Trophoblast cell (in vitro differentiated cells and primary cell): ENCODE data around the gene SMOC2.

ENCODE experiments used
- DNase-seq, 2 donors: peaks; one replicate each; pipeline ENCODE4 v3.0.0-alpha.2; 2016
- H2AFZ ChIP-seq: 2 replicates; pipeline ENCODE4 v1.6.1; 2013; ENCODE audit warnings: low read length, moderate library complexity, mild to moderate bottlenecking; ENCODE audit not compliant: insufficient read depth, poor library complexity
- H2AK5ac ChIP-seq: 2 replicates; pipeline ENCODE4 v1.6.1; 2013; ENCODE audit warnings: mild to moderate bottlenecking, low read length
- H2BK120ac ChIP-seq: 2 replicates; pipeline ENCODE4 v1.6.1; 2013; ENCODE audit warnings: low read length, mild to moderate bottlenecking, moderate library complexity; ENCODE audit not compliant: insufficient read depth, poor library complexity
- H2BK12ac ChIP-seq: 2 replicates; pipeline ENCODE4 v1.6.1; 2013; ENCODE audit warnings: mild to moderate bottlenecking, low read length, moderate library complexity
- H2BK5ac ChIP-seq: 2 replicates; pipeline ENCODE4 v1.6.1; 2013; ENCODE audit warnings: low read length, low read depth, moderate library complexity, mild to moderate bottlenecking; ENCODE audit not compliant: poor library complexity
- H3K14ac ChIP-seq: 2 replicates; pipeline ENCODE4 v1.6.1; 2013; ENCODE audit warnings: mild to moderate bottlenecking, low read length
- H3K18ac ChIP-seq: 2 replicates; pipeline ENCODE4 v1.6.1; 2013; ENCODE audit warnings: mild to moderate bottlenecking, low read length
- H3K23ac ChIP-seq: 2 replicates; pipeline ENCODE4 v1.6.1; 2013; ENCODE audit warnings: low read length
- H3K27ac ChIP-seq: 2 replicates; pipeline ENCODE4 v1.5.1; 2013; ENCODE audit warnings: low read depth, mild to moderate bottlenecking, inconsistent platforms, low read length, moderate library complexity
- H3K27me3 ChIP-seq: 2 replicates; pipeline ENCODE4 v1.6.1; 2013; ENCODE audit warnings: inconsistent platforms, mild to moderate bottlenecking, low read length, moderate library complexity; ENCODE audit not compliant: insufficient read depth
- H3K36me3 ChIP-seq, 2 experiments: 1 replicate in 1 of 2; 2 replicates in 1 of 2; pipeline ENCODE4 v1.6.1; 2013; ENCODE audit warnings: low read length in 2 of 2, mild to moderate bottlenecking in 2 of 2, moderate library complexity in 1 of 2; ENCODE audit not compliant: insufficient read depth in 2 of 2, control insufficient read depth in 1 of 2
- H3K4ac ChIP-seq: 2 replicates; pipeline ENCODE4 v1.6.1; 2013; ENCODE audit warnings: low read depth, mild to moderate bottlenecking, low read length, moderate library complexity
- H3K4me1 ChIP-seq, 2 experiments: 1 replicate in 1 of 2; 2 replicates in 1 of 2; pipeline ENCODE4 v1.6.1; 2013; ENCODE audit warnings: low read length in 2 of 2, mild to moderate bottlenecking in 2 of 2, moderate library complexity in 1 of 2; ENCODE audit not compliant: insufficient read depth in 2 of 2, control insufficient read depth in 1 of 2
- H3K4me2 ChIP-seq: 2 replicates; pipeline ENCODE4 v1.6.1; 2013; ENCODE audit warnings: inconsistent platforms, mild to moderate bottlenecking, low read length, moderate library complexity
- H3K4me3 ChIP-seq: 2 replicates; pipeline ENCODE4 v1.5.1; 2013; ENCODE audit warnings: mild to moderate bottlenecking, low read depth, low read length, inconsistent platforms
- H3K79me1 ChIP-seq: one replicate; pipeline ENCODE4 v1.6.1; 2013; ENCODE audit warnings: low read length
- H3K79me2 ChIP-seq: 2 replicates; pipeline ENCODE4 v1.6.1; 2013; ENCODE audit warnings: low read length, mild to moderate bottlenecking; ENCODE audit not compliant: control insufficient read depth, insufficient read depth, poor library complexity
- H3K9ac ChIP-seq: 2 replicates; pipeline ENCODE4 v1.6.1; 2013; ENCODE audit warnings: mild to moderate bottlenecking, low read length
- H3K9me3 ChIP-seq: 2 replicates; pipeline ENCODE4 v1.6.1; 2013; ENCODE audit warnings: low read depth, mild to moderate bottlenecking, control low read depth, inconsistent platforms, low read length; ENCODE audit not compliant: insufficient read depth
- H4K12ac ChIP-seq: 2 replicates; pipeline ENCODE4 v1.6.1; 2013; ENCODE audit warnings: low read depth, mild to moderate bottlenecking, low read length, moderate library complexity
- H4K8ac ChIP-seq: 2 replicates; pipeline ENCODE4 v1.6.1; 2013; ENCODE audit warnings: low read depth, mild to moderate bottlenecking, low read length, moderate library complexity
- H4K91ac ChIP-seq: one replicate; pipeline ENCODE4 v1.6.1; 2013; ENCODE audit warnings: low read depth, mild to moderate bottlenecking, low read length, moderate library complexity
- WGBS: extraction: QIAGEN DNeasy Blood & Tissue Kit; methylation state at CpG from one replicate; pipeline ENCODE4 v1.1.7; 2013; ENCODE audit warnings: missing lambda C conversion rate; ENCODE audit not compliant: insufficient read length, insufficient coverage; ENCODE audit errors: extremely low coverage; 5-methylcytosine and 5-hydroxymethylcytosine counted together

SMOC2 gene

DNA sequence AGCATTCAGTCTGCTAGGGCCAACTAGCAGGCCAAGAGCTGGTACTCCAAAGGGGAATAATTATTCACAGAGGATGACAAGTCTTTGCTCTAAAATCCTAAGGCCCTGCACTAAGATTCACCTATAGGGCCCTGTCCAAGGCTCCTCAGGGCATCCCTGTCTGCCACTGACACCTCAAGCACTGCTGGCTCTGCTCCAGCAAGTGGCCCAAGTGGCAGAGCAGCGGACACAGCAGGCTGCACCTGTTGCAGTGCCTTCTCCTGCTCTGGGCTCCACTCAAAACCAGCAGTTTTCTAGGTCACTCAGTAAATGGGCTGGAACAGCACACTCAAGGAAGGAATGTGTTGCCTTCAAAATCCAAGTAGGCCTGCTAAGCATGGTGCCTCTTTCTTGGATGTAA is 36.4 kb upstream of the SMOC2 start:
- Histone ChIP-seq H3K14ac (no peak overlapping the region), H3K27ac (no peak overlapping the region), H2AK5ac (no peak overlapping the region), H3K4me3 (no peak overlapping the region), H3K18ac (no peak overlapping the region), H3K79me1 (no peaks in the 10 kb centered on the region), H3K4me2 (no peak overlapping the region), H3K9me3 (no peaks in the 10 kb centered on the region), H3K36me3 (no peaks in the 10 kb centered on the region), H3K4me1 (no peaks in the 10 kb centered on the region), H2AFZ (no peak overlapping the region), H3K27me3 (no peaks in the 10 kb centered on the region), H2BK5ac (no peak overlapping the region), H3K23ac (no peak overlapping the region), H3K9ac (no peak overlapping the region), H4K8ac (no peak overlapping the region), H2BK120ac (no peak overlapping the region), H3K4ac (no peak overlapping the region), H3K79me2 (no peaks in the 10 kb centered on the region), H4K91ac (no peak overlapping the region), H4K12ac (no peak overlapping the region), H2BK12ac (no peak overlapping the region)
- no peak for DNase-seq
- no CpG with 5 or more reads among the region's 1 CpG for WGBS

DNA sequence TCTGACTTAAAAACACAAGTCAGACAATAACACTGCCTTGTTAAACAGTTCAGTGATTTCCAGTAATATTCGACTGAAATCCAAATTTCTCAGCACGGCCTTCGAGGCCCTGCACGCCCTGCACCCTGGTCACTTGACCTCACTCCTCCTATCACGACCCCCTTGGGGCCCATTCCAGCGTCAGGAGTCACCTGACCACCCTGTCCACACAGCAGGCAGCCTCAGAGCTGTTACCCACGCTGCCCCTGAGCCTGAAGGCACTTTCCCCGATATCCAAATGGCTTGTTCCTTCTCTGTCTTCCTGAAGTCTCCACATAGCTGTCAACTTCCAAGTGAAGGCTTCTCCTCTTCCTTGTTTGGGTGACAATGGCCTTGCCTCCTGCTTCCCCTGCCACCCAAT is 33.1 kb upstream of the SMOC2 start:
- DNase-seq, result no peak
- H4K8ac ChIP-seq, result no peak overlapping the region
- no peaks in the 10 kb centered on the region for H3K27me3 ChIP-seq
- no peak overlapping the region for H3K27ac ChIP-seq
- H3K14ac ChIP-seq, result no peak overlapping the region
- no peak overlapping the region for H3K4me3 ChIP-seq
- no peaks in the 10 kb centered on the region for H3K4me1 ChIP-seq
- no peak overlapping the region for H3K18ac ChIP-seq
- H3K9ac ChIP-seq, result no peak overlapping the region
- H3K4ac ChIP-seq, result no peak overlapping the region
- no peaks in the 10 kb centered on the region for H3K79me1 ChIP-seq
- no peak overlapping the region for H2BK120ac ChIP-seq
- no CpG with 5 or more reads among the region's 8 CpGs for WGBS
- no peak overlapping the region for H2BK5ac ChIP-seq
- no peak overlapping the region for H4K12ac ChIP-seq
- no peak overlapping the region for H2AFZ ChIP-seq
- no peak overlapping the region for H4K91ac ChIP-seq
- H3K23ac ChIP-seq, result no peak overlapping the region
- H3K36me3 ChIP-seq, result no peaks in the 10 kb centered on the region
- H3K9me3 ChIP-seq, result peaks cover 2% of the 10 kb centered on the region
- no peak overlapping the region for H2AK5ac ChIP-seq
- no peak overlapping the region for H3K4me2 ChIP-seq
- no peak overlapping the region for H2BK12ac ChIP-seq
- H3K79me2 ChIP-seq, result no peaks in the 10 kb centered on the region

DNA sequence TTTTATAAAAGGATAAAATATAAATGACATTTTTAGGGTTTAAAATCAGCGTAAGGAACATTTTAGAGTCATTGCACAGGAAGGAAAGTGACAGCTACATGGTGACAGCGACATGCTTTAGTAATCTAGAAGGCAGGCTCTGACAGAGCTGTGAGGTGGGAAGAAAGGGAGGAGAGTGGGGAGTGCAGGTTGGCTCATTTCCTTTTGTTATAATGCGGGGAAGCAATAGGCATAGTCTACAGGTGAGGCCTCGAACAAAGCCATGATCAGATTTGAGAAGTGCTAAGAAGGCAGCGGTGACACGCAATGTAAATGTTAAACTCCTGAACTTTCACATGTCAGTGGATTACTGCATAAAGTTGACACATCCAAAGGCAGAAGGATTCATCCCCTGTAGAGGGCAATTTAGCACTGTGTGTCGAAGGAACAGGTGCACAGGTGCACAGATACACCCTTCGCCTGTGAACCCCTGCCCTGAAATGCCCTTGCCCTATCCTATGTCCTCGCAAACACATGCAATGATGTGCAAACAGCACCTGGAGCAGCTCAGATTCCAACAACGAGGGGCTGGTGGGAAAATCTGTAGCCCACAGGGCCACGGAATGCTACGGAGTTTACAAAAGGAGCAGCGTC is 32.4 kb upstream of the SMOC2 start:
- Histone ChIP-seq H3K36me3 (no peaks in the 10 kb centered on the region), H3K79me1 (no peaks in the 10 kb centered on the region), H3K9ac (no peak overlapping the region), H4K12ac (no peak overlapping the region), H3K4me2 (no peak overlapping the region), H3K4me3 (no peak overlapping the region), H4K91ac (no peak overlapping the region), H3K79me2 (no peaks in the 10 kb centered on the region), H2BK12ac (no peak overlapping the region), H3K27ac (no peak overlapping the region), H3K4me1 (no peaks in the 10 kb centered on the region), H3K27me3 (no peaks in the 10 kb centered on the region), H2BK5ac (no peak overlapping the region), H3K23ac (no peak overlapping the region), H3K4ac (no peak overlapping the region), H3K14ac (no peak overlapping the region), H3K18ac (no peak overlapping the region), H2BK120ac (no peak overlapping the region), H2AK5ac (no peak overlapping the region), H4K8ac (no peak overlapping the region), H3K9me3 (peaks cover 2% of the 10 kb centered on the region), H2AFZ (no peak overlapping the region)
- DNase-seq, result no peak
- no CpG with 5 or more reads among the region's 13 CpGs for WGBS

DNA sequence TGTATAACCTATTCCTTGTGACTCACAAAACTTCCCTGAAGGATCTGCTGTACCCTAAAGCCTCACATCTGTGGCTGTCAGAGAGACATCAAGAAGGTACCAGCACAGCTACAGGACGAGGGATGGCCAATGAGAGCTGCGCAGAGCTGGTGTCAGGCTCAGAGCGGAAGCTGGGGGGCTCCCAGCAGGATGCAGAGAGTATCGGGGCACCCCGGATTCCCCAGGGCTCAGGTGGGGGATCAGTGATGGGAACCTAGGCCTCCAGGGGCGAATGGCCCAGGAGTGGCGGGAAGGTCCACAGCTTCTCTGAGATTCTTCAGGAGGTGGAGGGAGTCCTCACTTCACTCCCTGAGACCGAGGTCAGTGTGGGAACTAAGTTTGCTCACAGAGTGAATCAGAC is 30.9 kb upstream of the SMOC2 start:
- Histone ChIP-seq H4K91ac (no peak overlapping the region), H3K4me1 (no peaks in the 10 kb centered on the region), H3K4me3 (no peak overlapping the region), H2AK5ac (no peak overlapping the region), H3K79me1 (no peaks in the 10 kb centered on the region), H2BK12ac (no peak overlapping the region), H2AFZ (no peak overlapping the region), H3K18ac (no peak overlapping the region), H3K36me3 (no peaks in the 10 kb centered on the region), H3K4ac (no peak overlapping the region), H3K14ac (no peak overlapping the region), H4K8ac (no peak overlapping the region), H3K79me2 (no peaks in the 10 kb centered on the region), H3K4me2 (no peak overlapping the region), H2BK120ac (no peak overlapping the region), H3K9ac (no peak overlapping the region), H2BK5ac (no peak overlapping the region), H3K23ac (no peak overlapping the region), H4K12ac (no peak overlapping the region), H3K9me3 (peaks cover 2% of the 10 kb centered on the region), H3K27ac (no peak overlapping the region), H3K27me3 (no peaks in the 10 kb centered on the region)
- no peak for DNase-seq
- no CpG with 5 or more reads among the region's 8 CpGs for WGBS
